Neural crest cell (in vitro differentiated cells): ENCODE measurements around the gene PIP4K2A. TPM values are rescaled to one million over a fixed set of nuclear protein-coding genes. Genes with fewer than 3 reads are reported as not detected.

Experiments used
- DNase-seq: peaks from one replicate; pipeline ENCODE4 v3.0.0; 2021; ENCODE audit warnings: low read depth, mixed read lengths, low spot score
- H3K27ac Mint-ChIP-seq: one replicate; pipeline ENCODE4 v1.8.0; 2021; ENCODE audit warnings: mild to moderate bottlenecking, mixed read lengths; ENCODE audit not compliant: unreplicated experiment
- H3K27me3 Mint-ChIP-seq: 2 replicates; pipeline ENCODE4 v1.8.0; 2021; ENCODE audit warnings: low read depth, mild to moderate bottlenecking, mixed read lengths
- H3K36me3 Mint-ChIP-seq: 2 replicates; pipeline ENCODE4 v1.8.0; 2021; ENCODE audit warnings: low read depth, mild to moderate bottlenecking, mixed read lengths
- H3K4me1 Mint-ChIP-seq: 2 replicates; pipeline ENCODE4 v1.8.0; 2021; ENCODE audit warnings: mixed read lengths
- H3K4me3 Mint-ChIP-seq: one replicate; pipeline ENCODE4 v1.8.0; 2021; ENCODE audit warnings: mild to moderate bottlenecking, mixed read lengths
- H3K9me3 Mint-ChIP-seq: 2 replicates; pipeline ENCODE4 v1.8.0; 2021; ENCODE audit warnings: mixed read lengths
- total RNA-seq: library from RNA; stranded (reverse); gene quantifications from 2 replicates; pipeline ENCODE4 v1.2.1, GENCODE V29; 2021
- TF ChIP-seq, protein P1 (sequence below): fragments of 200-600 bp; sonication (generic); conservative IDR thresholded peaks from 2 replicates; pipeline ENCODE4 v1.5.0; 2021; ENCODE audit warnings: antibody characterized with exemption, mild to moderate bottlenecking

Gene PIP4K2A
- total RNA-seq, 1 donor from 2014 or later, result 28.7 TPM

DNA sequence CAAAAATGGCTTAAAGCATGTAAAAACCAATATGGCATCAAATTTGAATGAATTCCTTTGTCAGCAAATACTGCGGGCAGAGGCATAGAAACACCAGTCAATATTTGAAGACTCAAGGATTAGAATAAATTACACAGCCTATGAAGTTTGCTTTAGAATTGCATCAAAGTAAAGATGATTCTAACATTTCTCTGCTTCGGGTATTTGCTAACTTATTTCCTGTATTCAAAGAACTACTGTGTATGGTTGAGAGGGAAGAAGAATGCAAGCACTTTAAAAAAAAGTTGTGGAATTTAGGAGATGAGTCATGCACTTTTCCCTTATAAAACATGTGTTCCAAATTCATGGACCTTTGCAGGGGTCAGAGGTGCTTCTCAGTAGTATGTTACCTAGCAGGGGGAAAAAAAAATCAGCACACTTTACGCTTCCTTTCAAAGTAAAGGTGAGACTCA lies 90.1 kb downstream of the PIP4K2A start:
- Mint-ChIP-seq H3K4me3 (no peak overlapping the region), H3K27me3 (no peaks in the 10 kb centered on the region), H3K36me3 (peaks cover 3% of the 10 kb centered on the region), H3K9me3 (no peaks in the 10 kb centered on the region), H3K27ac (peak overlapping the region; percentile 16), H3K4me1 (peaks cover 68% of the 10 kb centered on the region)
- TF ChIP-seq, protein P1, sequence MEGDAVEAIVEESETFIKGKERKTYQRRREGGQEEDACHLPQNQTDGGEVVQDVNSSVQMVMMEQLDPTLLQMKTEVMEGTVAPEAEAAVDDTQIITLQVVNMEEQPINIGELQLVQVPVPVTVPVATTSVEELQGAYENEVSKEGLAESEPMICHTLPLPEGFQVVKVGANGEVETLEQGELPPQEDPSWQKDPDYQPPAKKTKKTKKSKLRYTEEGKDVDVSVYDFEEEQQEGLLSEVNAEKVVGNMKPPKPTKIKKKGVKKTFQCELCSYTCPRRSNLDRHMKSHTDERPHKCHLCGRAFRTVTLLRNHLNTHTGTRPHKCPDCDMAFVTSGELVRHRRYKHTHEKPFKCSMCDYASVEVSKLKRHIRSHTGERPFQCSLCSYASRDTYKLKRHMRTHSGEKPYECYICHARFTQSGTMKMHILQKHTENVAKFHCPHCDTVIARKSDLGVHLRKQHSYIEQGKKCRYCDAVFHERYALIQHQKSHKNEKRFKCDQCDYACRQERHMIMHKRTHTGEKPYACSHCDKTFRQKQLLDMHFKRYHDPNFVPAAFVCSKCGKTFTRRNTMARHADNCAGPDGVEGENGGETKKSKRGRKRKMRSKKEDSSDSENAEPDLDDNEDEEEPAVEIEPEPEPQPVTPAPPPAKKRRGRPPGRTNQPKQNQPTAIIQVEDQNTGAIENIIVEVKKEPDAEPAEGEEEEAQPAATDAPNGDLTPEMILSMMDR, result no peak
- DNase-seq, result no peak

- Mint-ChIP-seq H3K9me3 (no peaks in the 10 kb centered on the region), H3K27ac (no peak overlapping the region), H3K36me3 (no peaks in the 10 kb centered on the region), H3K4me3 (peak overlapping the region; percentile 13), H3K4me1 (peaks cover 72% of the 10 kb centered on the region), H3K27me3 (no peaks in the 10 kb centered on the region)
- DNase-seq, result no peak
- TF ChIP-seq, protein P1, result no peak
Observed at GRCh38 chr10:22623633-22624253, 90.6 kb downstream of the PIP4K2A start.

- H3K27ac Mint-ChIP-seq, result no peak overlapping the region
- DNase-seq, result no peak
- peaks cover 86% of the 10 kb centered on the region for H3K4me1 Mint-ChIP-seq
- H3K4me3 Mint-ChIP-seq, result no peak overlapping the region
- no peaks in the 10 kb centered on the region for H3K27me3 Mint-ChIP-seq
- H3K9me3 Mint-ChIP-seq, result no peaks in the 10 kb centered on the region
- TF ChIP-seq, protein P1, result no peak
- H3K36me3 Mint-ChIP-seq, result no peaks in the 10 kb centered on the region
Observed at GRCh38 chr10:22622242-22622806, 92.1 kb downstream of the PIP4K2A start.

DNA sequence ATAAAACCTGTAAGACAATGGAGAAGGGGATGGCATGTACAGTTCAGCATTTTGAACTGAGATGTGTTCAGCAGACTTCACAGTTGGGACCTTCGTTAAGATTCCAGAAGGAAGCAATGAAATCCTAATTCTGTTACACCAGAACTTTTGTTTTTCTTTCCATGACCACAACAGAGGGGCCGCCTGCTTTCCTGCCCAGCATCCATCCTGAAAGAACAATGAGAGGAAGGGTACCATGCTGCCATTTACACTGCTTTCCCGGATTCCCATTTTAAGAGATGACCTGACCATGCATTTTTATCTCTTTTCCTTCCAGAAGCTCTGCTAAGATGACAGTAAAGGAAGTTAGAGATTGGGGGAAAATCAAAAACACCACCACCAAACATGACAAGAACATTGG lies 92.7 kb downstream of the PIP4K2A start:
- TF ChIP-seq, protein P1, result no peak
- Mint-ChIP-seq H3K4me3 (no peak overlapping the region), H3K36me3 (no peaks in the 10 kb centered on the region), H3K9me3 (no peaks in the 10 kb centered on the region), H3K27ac (no peak overlapping the region), H3K27me3 (no peaks in the 10 kb centered on the region), H3K4me1 (peaks cover 87% of the 10 kb centered on the region)
- no peak for DNase-seq

- peaks cover 85% of the 10 kb centered on the region for H3K4me1 Mint-ChIP-seq
- no peaks in the 10 kb centered on the region for H3K27me3 Mint-ChIP-seq
- no peaks in the 10 kb centered on the region for H3K9me3 Mint-ChIP-seq
Observed at GRCh38 chr10:22620929-22621328, 93.4 kb downstream of the PIP4K2A start.

More at GRCh38 chr10:22620929-22621328, 93.4 kb downstream of the PIP4K2A start:
- Mint-ChIP-seq H3K36me3 (no peaks in the 10 kb centered on the region), H3K27ac (no peak overlapping the region), H3K4me3 (no peak overlapping the region)
- TF ChIP-seq, protein P1, result no peak
- no peak for DNase-seq
